ENCODE results near the gene TSPAN10.

Gene TSPAN10

DNA sequence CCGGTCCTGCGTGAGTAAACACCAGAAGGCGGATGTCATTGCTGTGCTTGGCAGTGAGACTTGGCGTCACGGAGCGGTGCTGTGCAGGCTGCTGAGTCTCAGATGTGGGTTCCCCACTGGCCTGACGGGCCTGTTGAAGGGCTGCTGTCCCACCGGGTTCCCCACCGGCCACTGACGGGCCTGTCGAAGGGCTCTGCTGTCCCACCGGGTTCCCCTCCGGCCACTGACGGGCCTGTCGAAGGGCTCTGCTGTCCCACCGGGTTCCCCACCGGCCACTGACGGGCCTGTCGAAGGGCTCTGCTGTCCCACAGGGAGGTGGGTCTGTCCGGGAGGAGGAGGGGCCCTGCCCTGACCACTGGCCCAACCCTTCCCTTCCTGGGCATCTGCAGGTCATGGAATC lies 49.6 kb downstream of the TSPAN10 start:
- no peak overlapping the region for H3K4me3 ChIP-seq (ENCODE audit: low read depth, low read length)

DNA sequence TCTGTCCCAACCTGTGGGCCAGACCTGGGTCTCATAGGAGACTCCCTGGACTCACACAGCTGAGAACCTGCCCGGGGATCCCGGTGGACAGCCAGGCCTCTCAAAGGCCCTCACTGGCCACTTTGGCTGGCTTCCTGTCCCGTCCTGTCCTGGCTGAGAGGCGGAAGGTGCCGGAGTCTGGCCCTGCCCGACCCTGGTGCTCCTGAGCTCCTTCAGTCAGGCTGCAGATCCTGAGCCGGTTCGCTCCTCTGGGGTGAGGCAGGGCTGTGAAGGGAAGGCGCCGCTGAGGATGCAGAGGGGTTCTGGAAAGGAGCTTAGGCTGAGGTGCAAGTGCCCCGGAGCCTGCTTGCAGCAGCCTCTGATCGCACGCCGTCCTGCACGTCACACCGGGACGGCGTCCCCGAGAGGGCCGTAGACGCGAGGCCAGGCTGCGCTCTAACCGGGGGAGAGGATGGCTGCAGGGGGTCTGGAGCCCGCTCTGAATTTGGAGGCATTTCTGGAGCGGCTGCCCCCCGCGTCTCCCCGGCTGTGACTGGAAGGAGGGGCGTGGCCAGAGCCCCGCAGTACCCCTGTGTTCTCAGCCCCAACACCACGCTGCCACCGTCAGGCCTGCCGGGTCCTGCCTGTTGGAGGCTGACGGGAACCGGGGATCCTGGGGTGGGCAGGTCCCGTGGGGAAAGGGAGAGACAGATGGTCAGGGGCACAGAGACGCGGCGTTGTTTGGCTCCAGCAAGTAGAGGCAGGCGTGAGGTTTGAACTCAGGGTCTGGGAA lies 51.0 kb downstream of the TSPAN10 start:
- no peak overlapping the region for H3K4me3 ChIP-seq (ENCODE audit: low read depth, low read length)

- H3K4me3 ChIP-seq (ENCODE audit: low read depth, low read length) = no peak overlapping the region
Observed at GRCh38 chr17:81688616-81689015, 51.6 kb downstream of the TSPAN10 start.

DNA sequence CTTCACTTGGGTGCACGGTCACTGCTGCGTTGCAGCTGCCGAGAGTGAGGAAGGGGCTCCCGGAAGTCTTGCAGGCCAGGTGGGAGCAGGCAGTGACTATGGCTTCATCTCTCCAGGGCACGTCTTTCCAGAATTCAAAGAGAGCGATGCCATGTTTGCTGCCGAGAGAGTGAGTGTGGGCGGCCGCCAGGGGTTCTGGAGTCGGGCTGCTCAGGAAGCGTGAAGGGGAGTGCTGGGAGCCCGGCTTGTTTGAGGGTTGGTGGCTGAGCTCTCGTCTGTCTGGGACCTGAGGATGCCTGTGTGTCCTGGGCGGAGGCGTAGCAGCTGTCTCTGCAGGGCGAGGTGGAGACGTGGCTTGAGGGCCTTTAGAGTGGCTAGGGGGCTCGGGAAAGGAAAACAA lies 53.1 kb downstream of the TSPAN10 start:
- no peak overlapping the region for H3K4me3 ChIP-seq (ENCODE audit: low read depth, low read length)

GRCh38 chr17:81690549-81690948 lies 53.6 kb downstream of the TSPAN10 start:
- no peak overlapping the region for H3K4me3 ChIP-seq (ENCODE audit: low read depth, low read length)

DNA sequence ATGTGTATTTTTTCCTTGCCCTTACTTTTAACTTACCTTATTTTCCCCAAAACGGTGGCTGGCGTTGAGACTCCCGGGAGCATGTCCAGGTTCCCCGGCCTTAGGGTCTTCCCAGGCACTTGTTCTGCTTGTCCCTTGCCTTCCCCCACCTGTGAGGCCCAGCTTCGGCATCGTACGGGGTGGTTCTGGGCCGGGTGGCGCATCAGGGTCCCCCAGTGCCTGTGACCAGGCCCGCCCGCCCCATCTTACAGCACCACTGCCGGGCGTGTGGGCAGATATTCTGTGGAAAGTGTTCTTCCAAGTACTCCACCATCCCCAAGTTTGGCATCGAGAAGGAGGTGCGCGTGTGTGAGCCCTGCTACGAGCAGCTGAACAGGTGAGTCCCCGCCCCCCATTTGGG lies 54.2 kb downstream of the TSPAN10 start:
- H3K4me3 ChIP-seq (ENCODE audit: low read depth, low read length) = no peak overlapping the region

GRCh38 chr17:81691608-81692007 lies 54.6 kb downstream of the TSPAN10 start:
- no peak overlapping the region for H3K4me3 ChIP-seq (ENCODE audit: low read depth, low read length)

DNA sequence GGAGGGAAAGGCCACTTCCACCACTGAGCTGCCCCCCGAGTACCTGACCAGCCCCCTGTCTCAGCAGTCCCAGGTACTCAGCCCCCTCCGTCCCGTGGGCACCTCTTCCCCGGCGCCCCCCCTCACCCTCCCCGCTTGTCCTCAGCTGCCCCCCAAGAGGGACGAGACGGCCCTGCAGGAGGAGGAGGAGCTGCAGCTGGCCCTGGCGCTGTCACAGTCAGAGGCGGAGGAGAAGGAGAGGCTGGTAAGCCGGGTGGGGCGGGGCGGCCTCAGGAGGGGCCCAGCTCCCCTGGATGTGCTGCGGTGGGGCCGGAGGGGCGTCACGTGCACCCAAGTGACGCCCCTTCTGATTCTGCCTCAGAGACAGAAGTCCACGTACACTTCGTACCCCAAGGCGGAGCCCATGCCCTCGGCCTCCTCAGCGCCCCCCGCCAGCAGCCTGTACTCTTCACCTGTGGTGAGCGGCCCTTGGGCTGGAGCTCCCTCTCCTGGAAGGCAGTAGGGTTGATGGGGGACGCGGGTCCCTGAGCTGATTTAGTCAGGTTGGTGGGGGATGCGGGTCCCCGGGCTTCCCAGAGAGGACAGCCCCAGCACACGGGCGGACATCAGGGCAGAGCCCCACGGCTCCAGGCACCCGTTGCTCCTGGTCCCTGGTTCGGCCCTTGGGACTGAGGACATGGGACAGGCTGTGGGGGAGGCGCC lies 56.7 kb downstream of the TSPAN10 start:
- no peak overlapping the region for H3K4me3 ChIP-seq (ENCODE audit: low read depth, low read length)

DNA sequence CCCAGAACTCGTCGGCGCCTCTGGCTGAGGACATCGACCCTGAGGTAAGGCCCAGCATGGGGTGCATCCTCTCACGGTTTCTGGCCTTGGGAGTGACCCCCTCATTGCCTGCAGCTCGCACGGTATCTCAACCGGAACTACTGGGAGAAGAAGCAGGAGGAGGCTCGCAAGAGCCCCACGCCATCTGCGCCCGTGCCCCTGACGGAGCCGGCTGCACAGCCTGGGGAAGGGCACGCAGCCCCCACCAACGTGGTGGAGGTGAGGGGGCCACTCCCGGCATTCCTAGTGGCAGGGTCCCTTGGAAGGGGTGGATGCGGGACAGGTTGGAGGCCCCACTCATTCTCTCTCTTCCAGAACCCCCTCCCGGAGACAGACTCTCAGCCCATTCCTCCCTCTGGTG lies 57.8 kb downstream of the TSPAN10 start:
- no peak overlapping the region for H3K4me3 ChIP-seq (ENCODE audit: low read depth, low read length)

- no peak overlapping the region for H3K4me3 ChIP-seq (ENCODE audit: low read depth, low read length)
Observed at GRCh38 chr17:81695211-81695610, 58.2 kb downstream of the TSPAN10 start.

DNA sequence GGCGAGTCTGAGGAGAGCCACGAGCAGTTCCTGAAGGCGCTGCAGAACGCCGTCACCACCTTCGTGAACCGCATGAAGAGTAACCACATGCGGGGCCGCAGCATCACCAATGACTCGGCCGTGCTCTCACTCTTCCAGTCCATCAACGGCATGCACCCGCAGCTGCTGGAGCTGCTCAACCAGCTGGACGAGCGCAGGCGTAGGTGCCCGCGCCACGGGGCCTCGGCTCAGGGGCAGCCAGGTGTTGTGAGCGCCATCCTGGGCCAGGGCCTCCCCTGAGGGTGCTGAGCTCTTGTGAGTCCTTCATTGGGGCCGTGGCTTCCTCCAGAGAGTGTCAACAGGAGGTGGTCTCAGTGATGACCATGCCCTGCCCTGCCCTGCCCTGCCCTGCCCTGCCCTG lies 58.8 kb downstream of the TSPAN10 start:
- no peak overlapping the region for H3K4me3 ChIP-seq (ENCODE audit: low read depth, low read length)

GRCh38 chr17:81696218-81696941 lies 59.4 kb downstream of the TSPAN10 start:
- H3K4me3 ChIP-seq (ENCODE audit: low read depth, low read length) = no peak overlapping the region

- H3K4me3 ChIP-seq (ENCODE audit: low read depth, low read length) = no peak overlapping the region
Observed at GRCh38 chr17:81697261-81698044, 60.5 kb downstream of the TSPAN10 start.

All from iPS-11a (cell line).